Measurements from ENCODE around the gene MRPL50. TPM values are rescaled to one million over a fixed set of nuclear protein-coding genes. Genes with fewer than 3 reads are reported as not detected.

The MRPL50 gene
- total RNA-seq, 1 experiment from 2014 or later: 14.0 TPM

- TF ChIP-seq CTCF (IDR thresholded peaks at IDR 0.05; ENCODE audit: unreplicated experiment): no peak
- Mint-ChIP-seq H3K4me3 (ENCODE audit: low read depth, unreplicated experiment) (no peak overlapping the region), H3K27ac (ENCODE audit: unreplicated experiment) (no peak overlapping the region), H3K36me3 (ENCODE audit: insufficient read depth, unreplicated experiment) (peaks cover 4% of the 10 kb centered on the region), H3K4me1 (ENCODE audit: low read depth, unreplicated experiment) (peaks cover 35% of the 10 kb centered on the region), H3K9me3 (ENCODE audit: low read depth, unreplicated experiment) (no peaks in the 10 kb centered on the region), H3K27me3 (ENCODE audit: unreplicated experiment) (no peaks in the 10 kb centered on the region)
- BruUV-seq (replicated peaks): no TSS peak
- no peak for DNase-seq
- CTCF ChIA-PET: no interaction called here
- intact Hi-C loops (cut with micrococcal nuclease; ENCODE audit: unreplicated experiment): loop anchor here (5.0 kb wide), 1 partner anchor 768 kb away; no protein-coding TSS in a partner anchor
These were observed 28.4 kb downstream of the MRPL50 start for GRCh38 chr9:101369884-101370531.

- BruUV-seq (replicated peaks): no TSS peak
- Mint-ChIP-seq H3K9me3 (ENCODE audit: low read depth, unreplicated experiment) (no peaks in the 10 kb centered on the region), H3K4me3 (ENCODE audit: low read depth, unreplicated experiment) (no peak overlapping the region), H3K4me1 (ENCODE audit: low read depth, unreplicated experiment) (peaks cover 41% of the 10 kb centered on the region), H3K36me3 (ENCODE audit: insufficient read depth, unreplicated experiment) (peaks cover 5% of the 10 kb centered on the region), H3K27me3 (ENCODE audit: unreplicated experiment) (no peaks in the 10 kb centered on the region), H3K27ac (ENCODE audit: unreplicated experiment) (no peak overlapping the region)
- intact Hi-C loops (cut with micrococcal nuclease; ENCODE audit: unreplicated experiment): loop anchor here (5.0 kb wide), 1 partner anchor 767 kb away; no protein-coding TSS in a partner anchor
- DNase-seq: no peak
- CTCF ChIA-PET: no interaction called here
- no peak for TF ChIP-seq CTCF (IDR thresholded peaks at IDR 0.05; ENCODE audit: unreplicated experiment)
These were observed 29.1 kb downstream of the MRPL50 start for GRCh38 chr9:101369286-101369685.

- no peaks in the 10 kb centered on the region for H3K9me3 Mint-ChIP-seq (ENCODE audit: low read depth, unreplicated experiment)
- peaks cover 43% of the 10 kb centered on the region for H3K4me1 Mint-ChIP-seq (ENCODE audit: low read depth, unreplicated experiment)
- intact Hi-C loops (cut with micrococcal nuclease; ENCODE audit: unreplicated experiment): loop anchor here (5.0 kb wide), 1 partner anchor 765 kb away; no protein-coding TSS in a partner anchor
- peaks cover 5% of the 10 kb centered on the region for H3K36me3 Mint-ChIP-seq (ENCODE audit: insufficient read depth, unreplicated experiment)
- no TSS peak for BruUV-seq (replicated peaks)
- TF ChIP-seq CTCF (IDR thresholded peaks at IDR 0.05; ENCODE audit: unreplicated experiment): no peak
- H3K27ac Mint-ChIP-seq (ENCODE audit: unreplicated experiment): no peak overlapping the region
- no peak overlapping the region for H3K4me3 Mint-ChIP-seq (ENCODE audit: low read depth, unreplicated experiment)
- CTCF ChIA-PET: no interaction called here
- H3K27me3 Mint-ChIP-seq (ENCODE audit: unreplicated experiment): no peaks in the 10 kb centered on the region
- no peak for DNase-seq
These were observed 31.1 kb downstream of the MRPL50 start for GRCh38 chr9:101367323-101367722.

GRCh38 chr9:101366038-101366756 is 32.2 kb downstream of the MRPL50 start:
- DNase-seq: no peak
- CTCF ChIA-PET: interaction anchor here (0.9 kb wide), 1 partner anchor 20 kb away, joined by 3 read pairs; no protein-coding TSS in a partner anchor
- Mint-ChIP-seq H3K9me3 (ENCODE audit: low read depth, unreplicated experiment) (no peaks in the 10 kb centered on the region), H3K4me3 (ENCODE audit: low read depth, unreplicated experiment) (no peak overlapping the region), H3K27me3 (ENCODE audit: unreplicated experiment) (no peaks in the 10 kb centered on the region), H3K4me1 (ENCODE audit: low read depth, unreplicated experiment) (peaks cover 40% of the 10 kb centered on the region), H3K27ac (ENCODE audit: unreplicated experiment) (peak overlapping the region; percentile 20), H3K36me3 (ENCODE audit: insufficient read depth, unreplicated experiment) (peaks cover 5% of the 10 kb centered on the region)
- intact Hi-C loops (cut with micrococcal nuclease; ENCODE audit: unreplicated experiment): loop anchor here (5.0 kb wide), 1 partner anchor 764 kb away; no protein-coding TSS in a partner anchor
- no TSS peak for BruUV-seq (replicated peaks)
- TF ChIP-seq CTCF (IDR thresholded peaks at IDR 0.05; ENCODE audit: unreplicated experiment): no peak
